Right lobe of liver (tissue), 4 donors: ENCODE results near the gene SOBP.

Experiments
- POLR2A ChIP-seq: fragments of 450-650 bp; IDR thresholded peaks from one replicate; pipeline ENCODE4 v1.6.1; 2017; ENCODE audit warnings: antibody characterized with exemption, mild to moderate bottlenecking
- TF ChIP-seq, protein P1 (sequence below), 4 donors: fragments of 200-600 bp in 3 of 4; fragments of 450-650 bp in 1 of 4; IDR thresholded peaks; one replicate each; pipeline versions ENCODE4 v1.5.1 to v1.8.0; 2016 to 2022; ENCODE audit warnings: antibody characterized with exemption in 4 of 4, mild to moderate bottlenecking in 2 of 4
- donor health status: DM: no; HTN: no; CAD: no.
- donor health status: DM: no; HTN: no; CAD: no.
- donor health status: DM: no; HTN: yes; CAD: no.

DNA sequence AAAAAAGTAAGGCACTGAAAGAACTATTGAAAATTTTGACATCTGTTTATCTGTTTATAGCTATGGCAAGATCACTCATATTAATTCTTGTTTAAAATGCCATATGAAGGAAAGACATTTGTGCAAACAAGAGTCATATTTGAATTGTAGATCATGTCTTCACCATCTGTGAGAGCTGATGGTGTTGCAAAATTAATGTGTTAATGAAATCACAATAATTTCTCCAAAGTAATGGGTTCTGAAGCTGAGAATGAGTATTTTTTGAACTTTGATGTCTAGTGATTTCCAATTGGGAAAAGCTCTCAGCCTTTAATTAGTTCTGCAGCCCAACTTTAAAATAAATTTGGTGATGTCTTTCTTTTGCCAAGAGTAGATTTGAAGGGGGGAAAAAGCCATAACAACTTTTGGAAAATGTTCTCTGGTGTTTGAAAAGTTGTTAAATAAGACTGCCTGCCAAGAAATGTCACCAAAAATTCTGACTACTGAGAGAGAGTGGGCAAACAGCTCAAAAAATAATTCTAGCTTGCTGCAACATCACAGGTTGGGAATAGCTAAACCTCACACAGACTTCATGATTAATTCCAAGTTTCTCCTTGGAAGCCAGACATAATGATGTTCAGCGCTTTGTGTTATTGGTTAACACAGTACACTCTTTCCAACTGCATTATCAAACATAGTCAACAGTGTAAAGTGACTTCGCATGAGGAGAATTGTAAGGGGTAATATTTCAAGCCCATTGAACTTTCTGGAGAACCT is 142.6 kb downstream of the SOBP start:
- TF ChIP-seq, protein P1, sequence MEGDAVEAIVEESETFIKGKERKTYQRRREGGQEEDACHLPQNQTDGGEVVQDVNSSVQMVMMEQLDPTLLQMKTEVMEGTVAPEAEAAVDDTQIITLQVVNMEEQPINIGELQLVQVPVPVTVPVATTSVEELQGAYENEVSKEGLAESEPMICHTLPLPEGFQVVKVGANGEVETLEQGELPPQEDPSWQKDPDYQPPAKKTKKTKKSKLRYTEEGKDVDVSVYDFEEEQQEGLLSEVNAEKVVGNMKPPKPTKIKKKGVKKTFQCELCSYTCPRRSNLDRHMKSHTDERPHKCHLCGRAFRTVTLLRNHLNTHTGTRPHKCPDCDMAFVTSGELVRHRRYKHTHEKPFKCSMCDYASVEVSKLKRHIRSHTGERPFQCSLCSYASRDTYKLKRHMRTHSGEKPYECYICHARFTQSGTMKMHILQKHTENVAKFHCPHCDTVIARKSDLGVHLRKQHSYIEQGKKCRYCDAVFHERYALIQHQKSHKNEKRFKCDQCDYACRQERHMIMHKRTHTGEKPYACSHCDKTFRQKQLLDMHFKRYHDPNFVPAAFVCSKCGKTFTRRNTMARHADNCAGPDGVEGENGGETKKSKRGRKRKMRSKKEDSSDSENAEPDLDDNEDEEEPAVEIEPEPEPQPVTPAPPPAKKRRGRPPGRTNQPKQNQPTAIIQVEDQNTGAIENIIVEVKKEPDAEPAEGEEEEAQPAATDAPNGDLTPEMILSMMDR (IDR thresholded peaks at IDR 0.05), result no peak
- TF ChIP-seq POLR2A, result no peak
